Measurements from ENCODE around the gene MTARC2.
"Not testable (repeated sequence)": the region's sequence is repeated elsewhere in the genome, so short reads cannot be mapped to it uniquely, and the experiment has no call there.

MTARC2 gene

DNA sequence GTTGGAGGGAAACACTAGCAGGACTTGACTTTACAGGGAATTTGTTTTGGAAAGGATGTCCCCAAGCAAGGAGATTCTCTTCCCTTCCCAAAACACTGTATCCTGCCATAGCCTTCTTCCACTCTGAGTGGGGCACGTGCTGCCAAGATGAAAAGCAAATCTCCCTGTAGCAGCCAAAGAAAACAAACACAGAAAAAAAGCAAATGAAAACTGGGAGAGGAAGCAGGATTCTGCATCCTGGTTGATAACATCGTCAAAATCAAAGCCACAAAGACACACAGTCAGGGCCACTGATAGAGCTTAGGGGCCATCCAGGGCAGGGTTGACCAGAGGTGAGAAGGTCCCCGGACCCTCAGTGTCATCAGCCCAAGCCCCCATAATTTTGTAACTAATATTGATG lies 16.0 kb upstream of the MTARC2 start:
- DNase-seq (ENCODE audit: low read depth in 2 of 2): no peak

- no peak for DNase-seq (ENCODE audit: low read depth in 2 of 2)
Measured at GRCh38 chr1:220732621-220733020, 15.5 kb upstream of the MTARC2 start.

GRCh38 chr1:220733086-220733601 lies 15.0 kb upstream of the MTARC2 start:
- peak; percentile 41 to 59 for DNase-seq (ENCODE audit: low read depth in 2 of 2)

- DNase-seq (ENCODE audit: low read depth in 2 of 2): no peak
Measured at GRCh38 chr1:220734571-220735326, 13.4 kb upstream of the MTARC2 start.

GRCh38 chr1:220736283-220736682 lies 11.8 kb upstream of the MTARC2 start:
- not testable (repeated sequence) for DNase-seq (ENCODE audit: low read depth in 2 of 2)

DNA sequence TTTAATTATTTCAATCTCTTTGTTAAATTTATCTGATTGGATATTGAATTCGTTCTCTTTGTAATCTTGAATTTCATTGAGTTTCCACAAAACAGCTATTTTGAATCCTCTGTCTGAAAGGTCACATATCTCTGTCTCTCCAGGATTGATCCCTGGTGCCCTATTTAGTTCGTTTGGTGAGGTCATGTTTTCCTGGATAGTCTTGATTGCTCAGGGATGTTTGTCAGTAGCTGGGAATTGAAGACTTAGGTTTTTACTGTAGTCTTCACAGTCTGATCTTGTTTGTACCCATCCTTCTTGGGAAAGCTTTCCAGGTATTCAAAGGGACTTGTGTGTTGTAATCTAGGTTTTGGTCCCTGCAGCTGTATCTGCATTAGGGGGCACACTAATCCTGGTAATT lies 6.8 kb upstream of the MTARC2 start:
- DNase-seq (ENCODE audit: low read depth in 2 of 2): no peak

DNA sequence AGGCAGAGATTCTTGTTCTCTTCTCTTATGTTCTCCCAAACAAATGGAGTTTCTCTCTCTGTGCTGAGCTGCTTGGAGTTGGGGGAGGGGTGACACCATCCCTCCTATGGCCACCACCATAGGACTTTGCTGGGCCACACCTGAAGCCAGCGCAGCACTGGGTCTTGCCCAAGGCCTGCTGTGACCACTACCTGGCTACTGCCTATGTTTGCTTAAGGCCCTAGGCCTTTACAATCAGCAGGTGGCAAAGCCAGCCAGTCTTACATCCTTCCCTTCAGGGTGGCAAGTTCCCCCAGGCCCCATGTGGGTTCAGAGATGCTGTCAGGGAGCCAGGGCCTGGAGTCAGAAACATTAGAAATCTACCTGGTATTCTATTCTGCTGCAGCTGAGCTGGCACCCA lies 6.3 kb upstream of the MTARC2 start:
- no peak for DNase-seq (ENCODE audit: low read depth in 2 of 2)

GRCh38 chr1:220742520-220742919 lies 5.6 kb upstream of the MTARC2 start:
- no peak for DNase-seq (ENCODE audit: low read depth in 2 of 2)

DNA sequence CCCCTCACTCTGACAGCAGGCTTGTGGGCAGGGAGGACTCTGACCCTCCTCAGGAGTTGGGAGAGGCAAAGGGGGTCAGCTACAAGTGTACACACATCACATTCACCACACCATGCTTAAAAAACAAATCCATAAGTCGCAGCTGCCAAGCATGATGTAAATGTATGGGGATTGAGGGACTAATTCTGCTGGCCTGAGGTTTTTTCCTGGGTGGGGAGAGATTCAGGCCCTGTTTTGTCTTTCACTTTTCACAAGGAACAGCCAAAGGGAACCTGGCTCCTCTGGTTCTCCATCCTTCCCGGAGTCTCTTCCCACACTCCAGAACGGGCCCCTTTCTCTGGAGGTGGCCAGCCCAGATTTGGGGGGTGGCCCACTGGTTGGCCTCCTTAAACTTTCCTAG lies 1.3 kb upstream of the MTARC2 start:
- DNase-seq (ENCODE audit: low read depth in 2 of 2): no peak

DNA sequence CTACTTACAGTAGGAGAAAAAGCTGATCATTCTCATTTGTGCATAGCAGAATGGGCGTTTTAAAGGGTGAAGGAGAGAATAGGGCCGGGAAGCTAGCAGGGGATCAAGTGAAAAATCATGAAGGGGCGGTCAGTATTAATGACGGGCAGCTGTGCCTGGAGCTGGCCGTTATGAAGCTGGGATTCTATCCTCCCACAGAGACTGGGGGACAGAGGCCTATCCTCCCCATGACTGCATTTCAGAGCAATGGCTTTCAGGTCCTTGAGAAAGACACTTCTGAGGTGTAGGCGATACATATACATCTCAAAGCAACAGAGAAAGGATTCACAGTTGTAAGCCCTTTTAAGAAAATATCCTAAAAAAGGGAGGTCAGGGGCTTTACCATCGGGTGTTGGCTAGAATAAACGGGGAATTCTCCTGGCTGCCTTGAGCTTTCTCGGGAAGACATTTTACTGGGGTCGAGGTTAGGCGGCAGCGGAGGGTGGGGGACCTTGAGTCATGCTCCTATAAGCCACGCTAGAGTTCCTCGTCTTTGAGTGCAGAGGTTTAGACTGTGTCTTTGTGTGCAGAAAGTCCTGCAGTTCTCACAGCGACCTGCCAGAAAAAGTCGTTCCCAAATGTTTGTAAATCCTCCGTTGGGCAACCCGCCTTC lies 559 bp upstream of the MTARC2 start:
- no peak for DNase-seq (ENCODE audit: low read depth in 2 of 2)

DNA sequence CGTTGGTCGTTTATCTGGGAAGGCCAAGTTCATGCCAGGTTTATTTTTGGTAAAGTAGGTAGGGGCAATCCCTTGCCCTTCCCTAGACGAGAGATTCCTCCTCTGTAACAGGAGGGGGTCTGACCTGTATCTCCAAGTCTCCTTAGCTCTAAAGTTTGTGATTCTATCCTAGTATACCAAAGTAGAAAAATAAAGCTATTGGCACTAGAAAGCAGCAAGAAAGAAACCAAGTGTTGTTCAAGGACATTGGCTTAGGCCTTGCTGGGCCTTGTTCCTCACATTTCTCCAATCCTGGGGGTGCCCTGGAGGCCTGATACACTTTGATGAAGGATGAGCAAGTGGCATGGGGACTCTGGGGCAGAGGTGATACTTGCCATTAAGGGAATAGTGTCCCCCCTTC lies 814 bp downstream of the MTARC2 start:
- DNase-seq (ENCODE audit: low read depth in 2 of 2): no peak

DNA sequence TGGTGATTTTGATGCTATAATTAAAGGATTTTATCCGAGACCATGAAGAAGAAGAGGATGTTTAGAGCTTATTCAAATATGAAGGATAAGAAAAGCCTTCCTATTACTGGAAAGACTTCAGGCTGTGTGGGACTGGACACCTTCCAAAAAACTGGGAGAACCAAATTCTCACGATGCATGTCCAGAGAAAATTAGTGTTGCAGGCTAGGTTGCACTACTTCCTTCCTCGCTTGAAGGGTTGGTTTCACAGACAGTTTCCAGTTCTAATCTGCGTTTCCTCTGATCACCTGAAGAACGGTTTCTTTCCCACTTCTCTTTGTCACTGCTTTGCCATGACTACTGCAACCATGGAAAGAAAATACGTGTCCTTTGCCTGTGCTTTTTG lies 2.0 kb downstream of the MTARC2 start:
- no peak for DNase-seq (ENCODE audit: low read depth in 2 of 2)

DNA sequence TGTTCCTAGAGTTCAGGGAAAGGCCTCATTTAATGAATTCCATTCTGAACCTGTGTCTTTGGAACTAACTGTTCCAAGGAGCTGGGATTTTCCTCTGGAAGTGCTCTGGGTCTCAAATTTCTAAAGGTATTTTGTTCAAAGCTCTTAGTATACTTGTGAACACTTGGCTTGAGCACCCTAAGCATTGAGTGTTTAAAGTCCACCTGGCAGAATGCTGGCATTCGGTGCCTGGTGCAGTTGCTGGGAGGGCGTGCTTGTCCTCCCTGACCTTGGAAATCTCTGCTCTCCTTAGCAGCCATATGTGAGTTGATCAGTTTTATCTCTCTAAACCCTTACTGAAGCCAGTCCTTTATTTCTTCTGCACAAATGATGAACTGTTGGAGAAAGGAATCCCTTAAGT lies 3.0 kb downstream of the MTARC2 start:
- no peak for DNase-seq (ENCODE audit: low read depth in 2 of 2)

- DNase-seq (ENCODE audit: low read depth in 2 of 2): no peak
Measured at GRCh38 chr1:220754212-220754917, 6.2 kb downstream of the MTARC2 start.

- DNase-seq (ENCODE audit: low read depth in 2 of 2): no peak
Measured at GRCh38 chr1:220754918-220755295, 6.8 kb downstream of the MTARC2 start.

- DNase-seq (ENCODE audit: low read depth in 2 of 2): no peak
Measured at GRCh38 chr1:220755309-220755708, 7.2 kb downstream of the MTARC2 start.

DNA sequence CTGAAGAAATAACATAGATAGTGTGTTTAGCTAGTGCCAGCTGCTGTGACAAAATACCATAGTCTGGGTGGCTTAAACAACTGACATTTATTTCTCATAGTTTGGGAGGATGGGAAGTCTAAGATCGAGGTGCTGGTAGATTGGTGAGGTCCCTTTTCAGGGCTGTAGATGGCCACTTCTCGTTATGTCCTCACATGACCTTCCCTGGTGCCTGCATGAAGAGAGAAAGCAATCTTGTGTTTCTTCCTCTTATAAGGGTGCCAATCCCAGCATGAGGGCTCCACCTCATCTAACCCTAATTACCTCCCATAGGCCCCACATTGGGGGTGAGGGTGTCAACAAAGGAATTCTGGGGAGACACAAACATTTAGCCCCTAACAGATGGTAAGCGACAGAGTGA lies 9.3 kb downstream of the MTARC2 start:
- DNase-seq (ENCODE audit: low read depth in 2 of 2): no peak

- no peak for DNase-seq (ENCODE audit: low read depth in 2 of 2)
Measured at GRCh38 chr1:220759147-220759546, 11.0 kb downstream of the MTARC2 start.

GRCh38 chr1:220761688-220762427 lies 13.7 kb downstream of the MTARC2 start:
- DNase-seq (ENCODE audit: low read depth in 2 of 2): no peak

- DNase-seq (ENCODE audit: low read depth in 2 of 2): no peak
Measured at GRCh38 chr1:220764757-220765156, 16.6 kb downstream of the MTARC2 start.

GRCh38 chr1:220767312-220768125 lies 19.4 kb downstream of the MTARC2 start:
- DNase-seq (ENCODE audit: low read depth in 2 of 2): no peak
